Measurements from ENCODE around the gene LILRB3.
"Not testable (repeated sequence)": the region's sequence is repeated elsewhere in the genome, so short reads cannot be mapped to it uniquely, and the experiment has no call there.

DNA sequence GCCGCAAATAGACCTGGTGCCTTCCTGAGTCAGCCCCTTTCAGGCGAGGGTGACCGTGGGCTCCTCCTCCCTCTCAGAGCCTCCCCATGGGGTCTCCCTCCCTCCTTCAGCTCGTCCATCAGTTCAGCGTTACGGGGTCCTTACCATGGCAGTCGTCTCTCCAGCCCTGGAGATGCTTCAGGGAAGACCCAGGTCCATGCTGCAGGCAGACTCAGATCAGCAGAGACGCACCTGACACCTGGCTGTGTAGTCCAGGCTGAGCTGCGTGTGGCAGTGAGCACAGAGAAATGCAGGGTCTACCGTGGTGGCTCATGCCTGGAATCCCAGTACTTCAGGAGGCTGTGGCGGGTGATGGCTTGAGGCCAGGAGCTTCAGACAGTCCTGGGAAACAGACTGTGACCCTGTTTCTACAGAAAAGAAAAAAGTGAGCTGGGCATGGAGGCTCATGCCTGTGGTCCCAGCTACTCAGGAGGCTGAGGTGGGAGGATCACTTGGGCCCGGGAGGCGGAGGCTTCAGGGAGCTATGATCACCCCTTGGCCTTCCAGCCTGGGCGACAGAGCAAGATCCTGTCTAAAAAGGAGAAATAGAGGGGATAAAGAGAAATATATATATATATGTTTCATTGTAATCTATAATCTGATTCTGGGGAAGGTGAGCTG, 600 bp upstream of the LILRB3 start:
- not testable (repeated sequence) for TF ChIP-seq POLR2AphosphoS5 (IDR thresholded peaks at IDR 0.05; ENCODE audit: borderline replicate concordance, low read depth, low read length); EZH2 (IDR thresholded peaks at IDR 0.05)
